ENCODE data around the gene SLC7A11. TPM values are rescaled to one million over a fixed set of nuclear protein-coding genes. Genes with fewer than 3 reads are reported as not detected.

SLC7A11 gene
- polyA plus RNA-seq, 3 donors: 0.02 to 0.07 TPM; not detected in 1

DNA sequence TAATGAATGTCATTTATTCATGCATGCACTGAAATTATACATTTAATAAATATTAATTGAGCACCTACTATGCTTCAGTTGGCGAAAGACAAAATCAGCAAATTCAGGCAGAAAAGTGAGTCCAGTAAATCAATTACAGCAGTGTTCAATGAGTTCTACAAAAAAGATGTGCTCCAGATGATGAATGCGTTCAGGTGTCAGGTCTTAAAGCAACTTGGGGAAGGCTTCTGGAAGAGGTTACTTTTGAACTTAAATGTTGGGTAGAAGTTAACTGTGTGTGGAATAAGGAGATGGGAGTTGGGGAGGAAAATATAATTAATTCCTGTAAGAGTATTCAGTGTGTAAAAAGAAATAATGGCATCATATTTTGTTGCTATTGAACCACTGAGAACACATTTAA, 79.0 kb downstream of the SLC7A11 start:
- no peaks in the 10 kb centered on the region for H3K27me3 ChIP-seq (ENCODE audit: control insufficient read depth in 2 of 2, insufficient read depth in 2 of 2, low read length in 2 of 2)
- no peaks in the 10 kb centered on the region for H3K4me1 Mint-ChIP-seq
- peaks cover 0 to 2% (median 2%) of the 10 kb centered on the region in 3 donors for H3K27me3 Mint-ChIP-seq (ENCODE audit: low read depth in 3 of 3)
- no peaks in the 10 kb centered on the region for H3K9me3 ChIP-seq (replicated peaks in 1 of 2; ENCODE audit: control insufficient read depth in 1 of 2, insufficient read depth in 1 of 2, low read length in 2 of 2)
- no peak overlapping the region for H3K4me3 Mint-ChIP-seq
- DNase-seq: no peak
- no peak overlapping the region for H3K4me3 ChIP-seq (replicated peaks in 1 of 3; ENCODE audit: low read depth in 2 of 3, low read length in 3 of 3)
- H3K27ac ChIP-seq (ENCODE audit: low read depth in 1 of 2, low read length in 2 of 2): no peak overlapping the region
- H3K36me3 ChIP-seq (replicated peaks in 1 of 2; ENCODE audit: control insufficient read depth in 1 of 2, insufficient read depth in 2 of 2, low read length in 2 of 2): no peaks in the 10 kb centered on the region
- intact Hi-C loops (cut with micrococcal nuclease): no loop called here
- no peak overlapping the region for H3K4me2 ChIP-seq (replicated peaks; ENCODE audit: extremely low read depth, low read length, poor library complexity, severe bottlenecking)
- H3K4me1 ChIP-seq (ENCODE audit: control insufficient read depth in 1 of 2, insufficient read depth in 2 of 2, low read length in 2 of 2): no peaks in the 10 kb centered on the region
- no peaks in the 10 kb centered on the region for H4K20me1 ChIP-seq (ENCODE audit: insufficient read depth, low read length)
- TF ChIP-seq, protein P1, sequence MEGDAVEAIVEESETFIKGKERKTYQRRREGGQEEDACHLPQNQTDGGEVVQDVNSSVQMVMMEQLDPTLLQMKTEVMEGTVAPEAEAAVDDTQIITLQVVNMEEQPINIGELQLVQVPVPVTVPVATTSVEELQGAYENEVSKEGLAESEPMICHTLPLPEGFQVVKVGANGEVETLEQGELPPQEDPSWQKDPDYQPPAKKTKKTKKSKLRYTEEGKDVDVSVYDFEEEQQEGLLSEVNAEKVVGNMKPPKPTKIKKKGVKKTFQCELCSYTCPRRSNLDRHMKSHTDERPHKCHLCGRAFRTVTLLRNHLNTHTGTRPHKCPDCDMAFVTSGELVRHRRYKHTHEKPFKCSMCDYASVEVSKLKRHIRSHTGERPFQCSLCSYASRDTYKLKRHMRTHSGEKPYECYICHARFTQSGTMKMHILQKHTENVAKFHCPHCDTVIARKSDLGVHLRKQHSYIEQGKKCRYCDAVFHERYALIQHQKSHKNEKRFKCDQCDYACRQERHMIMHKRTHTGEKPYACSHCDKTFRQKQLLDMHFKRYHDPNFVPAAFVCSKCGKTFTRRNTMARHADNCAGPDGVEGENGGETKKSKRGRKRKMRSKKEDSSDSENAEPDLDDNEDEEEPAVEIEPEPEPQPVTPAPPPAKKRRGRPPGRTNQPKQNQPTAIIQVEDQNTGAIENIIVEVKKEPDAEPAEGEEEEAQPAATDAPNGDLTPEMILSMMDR (IDR thresholded peaks at IDR 0.05): no peak
- no peaks in the 10 kb centered on the region for H3K79me2 ChIP-seq (ENCODE audit: insufficient read depth, low read length)
- peaks cover 0 to 2% (median 0%) of the 10 kb centered on the region in 7 donors for H3K9me3 Mint-ChIP-seq
- no peak overlapping the region for H3K27ac Mint-ChIP-seq
- no peak overlapping the region for H2AFZ ChIP-seq (ENCODE audit: insufficient read depth, low read depth, low read length, poor library complexity, severe bottlenecking)
- 100% methylated on average over 1 of the region's 2 CpGs for WGBS (ENCODE audit: insufficient coverage)
- no peaks in the 10 kb centered on the region for H3K36me3 Mint-ChIP-seq
- H3K9ac ChIP-seq (ENCODE audit: insufficient read depth, low read length, poor library complexity, severe bottlenecking): no peak overlapping the region

- no peaks in the 10 kb centered on the region for H3K4me1 ChIP-seq (ENCODE audit: control insufficient read depth in 1 of 2, insufficient read depth in 2 of 2, low read length in 2 of 2)
- no peaks in the 10 kb centered on the region for H3K79me2 ChIP-seq (ENCODE audit: insufficient read depth, low read length)
- peaks cover 0 to 2% (median 2%) of the 10 kb centered on the region in 3 donors for H3K27me3 Mint-ChIP-seq (ENCODE audit: low read depth in 3 of 3)
- H3K9me3 Mint-ChIP-seq: peaks cover 0 to 2% (median 0%) of the 10 kb centered on the region in 7 donors
- no peak overlapping the region for H3K4me3 Mint-ChIP-seq
- intact Hi-C loops (cut with micrococcal nuclease): no loop called here
- H3K36me3 ChIP-seq (replicated peaks in 1 of 2; ENCODE audit: control insufficient read depth in 1 of 2, insufficient read depth in 2 of 2, low read length in 2 of 2): no peaks in the 10 kb centered on the region
- H2AFZ ChIP-seq (ENCODE audit: insufficient read depth, low read depth, low read length, poor library complexity, severe bottlenecking): no peak overlapping the region
- H3K9me3 ChIP-seq (replicated peaks in 1 of 2; ENCODE audit: control insufficient read depth in 1 of 2, insufficient read depth in 1 of 2, low read length in 2 of 2): no peaks in the 10 kb centered on the region
- no peak overlapping the region for H3K4me3 ChIP-seq (replicated peaks in 1 of 3; ENCODE audit: low read depth in 2 of 3, low read length in 3 of 3)
- no peaks in the 10 kb centered on the region for H3K27me3 ChIP-seq (ENCODE audit: control insufficient read depth in 2 of 2, insufficient read depth in 2 of 2, low read length in 2 of 2)
- no peaks in the 10 kb centered on the region for H3K4me1 Mint-ChIP-seq
- no peak overlapping the region for H3K27ac Mint-ChIP-seq
- H3K9ac ChIP-seq (ENCODE audit: insufficient read depth, low read length, poor library complexity, severe bottlenecking): no peak overlapping the region
- H3K4me2 ChIP-seq (replicated peaks; ENCODE audit: extremely low read depth, low read length, poor library complexity, severe bottlenecking): no peak overlapping the region
- no peaks in the 10 kb centered on the region for H4K20me1 ChIP-seq (ENCODE audit: insufficient read depth, low read length)
- TF ChIP-seq, protein P1 (IDR thresholded peaks at IDR 0.05): no peak
- H3K36me3 Mint-ChIP-seq: no peaks in the 10 kb centered on the region
- H3K27ac ChIP-seq (ENCODE audit: low read depth in 1 of 2, low read length in 2 of 2): no peak overlapping the region
- no peak for DNase-seq
Measured at GRCh38 chr4:138162259-138162658, 79.9 kb downstream of the SLC7A11 start.

Measured in CD14-positive monocyte (primary cell).